GM21360 (cell line): ENCODE measurements around the gene TM9SF3.

ENCODE experiments used
- ATAC-seq: cut with Tn5 transposase; IDR thresholded peaks from one replicate; pipeline ENCODE4 v1.9.1; 2021; ENCODE audit warnings: mild to moderate bottlenecking, moderate library complexity; ENCODE audit not compliant: unreplicated experiment

TM9SF3 gene

DNA sequence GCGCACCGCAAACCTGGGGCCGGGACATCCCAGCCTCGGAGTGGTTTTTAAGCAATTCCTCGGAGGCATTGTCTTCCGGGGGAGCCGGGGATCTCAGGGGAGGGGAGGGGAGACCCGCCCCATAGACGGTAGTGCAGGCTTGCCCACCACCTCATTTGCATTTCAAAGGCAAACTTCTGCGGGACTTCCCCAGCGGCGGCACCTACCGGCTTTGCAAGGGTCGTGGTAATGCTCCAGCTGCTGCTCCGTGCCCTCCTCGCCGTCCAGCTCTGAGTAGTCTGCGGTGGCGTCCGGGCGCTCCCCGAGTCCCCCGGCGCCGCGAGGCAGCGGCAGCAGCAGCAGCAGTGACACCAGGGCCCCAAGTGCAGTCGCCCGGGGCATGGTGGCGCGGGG is 73.5 kb downstream of the TM9SF3 start:
- peak; percentile 40 for ATAC-seq

- ATAC-seq = no peak
Measured at GRCh38 chr10:96512524-96513304, 74.1 kb downstream of the TM9SF3 start.

DNA sequence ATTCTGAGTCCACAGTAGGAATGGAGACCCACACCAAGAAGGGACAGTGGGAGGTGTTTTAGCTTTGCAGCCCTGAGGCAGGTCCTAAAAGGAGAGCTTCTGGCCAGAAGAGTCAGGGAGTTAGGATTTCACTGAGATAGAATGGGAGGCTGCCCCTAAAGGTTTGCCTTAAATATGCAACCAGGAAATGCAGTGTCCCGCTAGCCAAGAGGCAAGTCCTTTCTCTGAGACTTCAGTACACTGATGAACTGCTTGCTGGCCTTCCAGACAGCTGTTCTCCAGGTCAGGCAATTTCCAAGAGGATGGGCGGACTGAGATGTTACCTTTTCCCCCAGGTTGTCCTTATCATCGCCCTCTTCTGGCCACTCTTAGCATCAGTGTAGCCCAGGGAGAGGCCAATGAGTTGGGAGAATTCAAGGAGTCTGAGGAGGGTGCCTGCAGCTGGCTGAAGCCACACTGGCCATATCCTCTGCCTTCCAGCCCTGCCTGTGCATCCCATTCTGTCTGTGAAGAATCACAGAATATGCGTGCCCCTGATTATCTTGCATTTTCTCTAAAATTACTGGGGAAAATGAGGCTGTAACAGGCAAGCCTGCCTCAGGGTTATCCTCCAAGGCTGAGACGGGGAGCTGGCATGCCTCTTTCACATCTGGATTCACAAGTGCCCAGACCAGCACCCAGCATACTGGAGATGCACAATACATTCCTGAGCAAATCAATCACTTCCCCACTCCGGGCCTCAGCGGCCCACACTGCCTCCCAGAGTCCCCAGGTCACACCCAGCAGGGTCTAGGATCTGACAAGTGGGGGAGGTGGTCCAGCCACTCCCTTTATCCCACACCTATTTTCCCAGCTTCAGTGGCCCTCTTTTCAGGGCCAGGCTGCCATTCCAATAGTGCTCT is 75.5 kb downstream of the TM9SF3 start:
- ATAC-seq = no peak

- no peak for ATAC-seq
Measured at GRCh38 chr10:96509017-96509641, 77.7 kb downstream of the TM9SF3 start.

GRCh38 chr10:96507044-96507443 is 79.8 kb downstream of the TM9SF3 start:
- ATAC-seq = no peak

GRCh38 chr10:96505150-96506136 is 81.4 kb downstream of the TM9SF3 start:
- no peak for ATAC-seq

DNA sequence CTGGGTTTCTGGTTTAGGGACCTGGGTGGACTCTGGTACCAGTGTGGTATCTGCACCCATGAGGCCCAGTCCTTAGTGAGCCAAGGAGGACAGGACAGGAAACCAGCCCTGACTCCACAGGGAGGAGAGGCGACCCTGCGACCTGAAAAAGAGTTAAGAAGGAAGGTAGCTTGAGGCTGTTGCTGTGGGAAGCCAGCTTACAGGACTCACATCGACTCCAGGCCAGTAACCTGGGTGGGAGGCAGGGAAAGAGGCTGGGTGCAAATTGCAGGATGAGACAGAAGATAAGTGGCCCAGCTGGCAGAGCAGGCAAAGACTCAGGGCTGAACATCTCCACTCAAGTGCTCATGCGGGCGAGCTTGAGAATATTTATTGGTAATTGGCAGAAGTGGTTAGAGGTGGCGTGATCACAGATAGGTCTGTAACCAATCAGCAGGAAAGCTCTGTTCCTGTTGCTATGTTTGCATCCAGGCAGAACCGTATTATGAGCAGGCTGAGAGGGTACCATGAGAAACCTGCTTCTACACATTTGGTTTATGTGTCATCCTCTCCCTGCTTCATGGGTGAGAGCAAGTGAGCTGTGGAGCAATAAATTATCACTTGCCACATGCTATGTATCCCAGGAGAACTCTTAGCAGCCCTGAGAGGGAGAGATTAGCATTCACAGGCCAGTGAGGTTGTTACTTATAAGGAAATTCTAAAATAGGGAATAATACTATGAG is 84.1 kb downstream of the TM9SF3 start:
- ATAC-seq = no peak

DNA sequence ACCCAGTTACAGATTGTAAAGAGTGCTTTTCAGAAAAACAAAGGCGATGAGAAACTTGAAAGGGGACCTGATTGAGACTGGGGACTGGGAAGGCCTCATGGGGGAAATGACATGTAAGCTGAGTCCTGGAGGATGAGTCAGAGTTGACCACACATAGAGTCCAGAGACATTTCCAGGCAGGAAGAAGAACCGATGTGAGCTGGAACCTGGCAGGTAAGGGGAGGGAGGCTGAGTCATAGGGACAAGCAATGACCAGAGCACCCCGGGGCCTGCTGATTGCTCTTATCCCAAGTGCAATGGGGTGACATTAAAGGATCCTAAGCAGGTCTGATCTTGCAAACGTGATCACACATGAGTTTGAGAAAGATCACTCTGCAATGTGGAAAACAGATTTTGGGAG is 84.8 kb downstream of the TM9SF3 start:
- ATAC-seq = no peak

- no peak for ATAC-seq
Measured at GRCh38 chr10:96500519-96500918, 86.3 kb downstream of the TM9SF3 start.

GRCh38 chr10:96500050-96500449 is 86.8 kb downstream of the TM9SF3 start:
- no peak for ATAC-seq

DNA sequence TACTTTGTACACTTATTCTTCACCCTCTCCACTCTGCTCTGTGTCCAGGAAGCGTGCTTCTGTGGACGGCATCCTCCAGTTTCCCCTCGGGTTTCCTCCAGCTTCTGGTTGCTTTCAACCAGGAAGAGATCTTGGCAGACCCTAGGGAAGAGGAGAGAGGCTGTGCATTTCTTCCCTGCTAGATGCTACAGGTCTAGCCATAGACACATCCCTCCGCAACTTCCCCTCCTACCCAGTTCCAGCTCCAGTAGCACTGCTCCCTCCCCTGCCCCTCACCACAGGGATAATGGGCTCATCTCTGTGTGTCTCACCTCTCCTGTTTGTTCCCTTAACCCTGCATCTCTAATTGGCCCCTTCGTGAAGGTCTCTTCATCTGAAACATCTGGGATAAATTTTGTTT is 89.4 kb downstream of the TM9SF3 start:
- no peak for ATAC-seq

GRCh38 chr10:96496281-96496925 is 90.4 kb downstream of the TM9SF3 start:
- no peak for ATAC-seq

GRCh38 chr10:96495544-96495943 is 91.3 kb downstream of the TM9SF3 start:
- ATAC-seq = no peak

DNA sequence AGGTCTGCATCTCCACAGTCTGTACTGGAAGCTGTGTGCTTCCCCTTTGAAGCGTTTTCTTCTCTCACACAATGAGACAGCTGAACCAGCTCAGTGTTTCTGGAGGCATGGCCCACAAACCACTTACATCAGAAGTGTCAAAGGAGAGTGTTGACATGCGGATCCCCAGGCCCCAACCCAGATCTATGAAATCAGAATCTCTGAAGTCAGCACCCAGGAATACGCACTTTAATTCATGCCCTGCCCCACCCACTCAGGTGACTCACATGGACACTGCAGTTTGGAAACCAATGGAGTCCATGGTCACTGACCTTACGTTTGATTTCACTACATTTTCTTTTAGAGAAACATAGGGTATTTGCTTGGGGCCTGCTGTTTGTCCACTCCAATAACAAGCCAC is 92.1 kb downstream of the TM9SF3 start:
- ATAC-seq = no peak

DNA sequence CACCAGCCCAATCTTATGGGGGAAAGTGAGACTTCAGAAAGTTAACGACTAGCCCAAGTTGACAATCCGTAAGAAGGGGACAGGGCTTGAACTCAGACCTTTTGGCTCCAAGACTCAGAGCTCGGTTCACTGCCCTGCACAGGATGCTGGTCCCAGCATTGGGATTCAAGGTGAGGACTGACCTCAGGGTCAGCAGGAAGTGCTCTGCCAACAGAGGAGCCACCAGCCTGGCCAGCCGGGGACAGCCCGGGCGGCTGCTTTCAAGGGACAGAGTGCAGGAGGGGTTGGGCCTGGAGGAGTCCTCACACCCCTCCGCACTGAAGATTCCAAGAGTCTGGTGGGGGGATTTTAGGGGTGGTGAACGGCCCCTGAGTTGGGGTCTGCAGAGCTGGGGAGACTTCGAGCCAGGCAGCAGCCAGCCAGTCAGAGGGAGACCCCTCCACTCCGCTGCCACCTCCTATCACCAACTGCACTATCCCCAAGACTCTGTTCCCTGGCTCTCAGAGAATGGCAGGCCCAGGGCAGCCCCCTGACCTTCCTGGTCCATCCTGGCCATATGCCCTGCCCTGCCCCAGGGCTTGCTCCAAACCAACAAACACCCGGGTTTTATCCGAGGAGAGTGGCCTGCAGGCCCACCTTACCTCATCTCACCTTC is 92.8 kb downstream of the TM9SF3 start:
- no peak for ATAC-seq

GRCh38 chr10:96493254-96493653 is 93.6 kb downstream of the TM9SF3 start:
- ATAC-seq = no peak

DNA sequence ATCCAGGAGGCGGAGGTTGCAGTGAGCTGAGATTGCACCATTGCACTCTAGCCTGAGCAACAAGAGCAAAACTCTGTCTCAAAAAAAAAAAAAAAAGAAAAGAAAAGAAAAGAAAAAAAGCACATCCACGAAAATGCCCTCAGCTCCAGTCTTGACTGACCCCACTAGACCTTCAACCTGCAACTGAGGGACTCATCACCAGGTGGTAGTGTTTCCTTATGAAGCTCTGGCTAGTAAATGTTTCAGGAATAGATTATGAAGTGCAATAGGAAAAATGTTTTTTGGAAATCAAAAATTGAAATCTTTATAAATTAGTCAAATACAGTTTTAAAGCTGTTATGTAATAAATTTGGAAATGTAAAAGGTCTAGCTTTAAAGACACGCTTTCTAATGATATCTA is 95.5 kb downstream of the TM9SF3 start:
- no peak for ATAC-seq

- no peak for ATAC-seq
Measured at GRCh38 chr10:96488161-96488935, 98.5 kb downstream of the TM9SF3 start.
